DMS153 (cell line): ENCODE measurements around the gene WSCD2.
A peak's percentile ranks its signal among the peaks of the same experiment; 100 is the strongest.

Source experiments
- DNase-seq: peaks from one replicate; lab custom pipeline; 2025; lab: John Stamatoyannopoulos, UW

WSCD2 gene

GRCh38 chr12:108235985-108236263 lies 106.8 kb downstream of the WSCD2 start:
- no peak for DNase-seq

GRCh38 chr12:108236366-108236765 lies 107.3 kb downstream of the WSCD2 start:
- DNase-seq = no peak

- DNase-seq = no peak
Observed at GRCh38 chr12:108237272-108237671, 108.2 kb downstream of the WSCD2 start.

- DNase-seq = no peak
Observed at GRCh38 chr12:108238474-108238873, 109.4 kb downstream of the WSCD2 start.

GRCh38 chr12:108239378-108239777 lies 110.3 kb downstream of the WSCD2 start:
- no peak for DNase-seq

- no peak for DNase-seq
Observed at GRCh38 chr12:108240027-108240785, 111.1 kb downstream of the WSCD2 start.

- DNase-seq = no peak
Observed at GRCh38 chr12:108240928-108241327, 111.8 kb downstream of the WSCD2 start.

GRCh38 chr12:108241986-108242703 lies 113.1 kb downstream of the WSCD2 start:
- no peak for DNase-seq

GRCh38 chr12:108247130-108247529 lies 118.0 kb downstream of the WSCD2 start:
- no peak for DNase-seq

GRCh38 chr12:108248011-108248410 lies 118.9 kb downstream of the WSCD2 start:
- no peak for DNase-seq

GRCh38 chr12:108252523-108252922 lies 123.4 kb downstream of the WSCD2 start:
- no peak for DNase-seq

GRCh38 chr12:108253540-108253939 lies 124.5 kb downstream of the WSCD2 start:
- peak; percentile 15 for DNase-seq

GRCh38 chr12:108254030-108254429 lies 124.9 kb downstream of the WSCD2 start:
- DNase-seq = no peak

- DNase-seq = no peak
Observed at GRCh38 chr12:108254517-108255251, 125.6 kb downstream of the WSCD2 start.

- no peak for DNase-seq
Observed at GRCh38 chr12:108255252-108255602, 126.1 kb downstream of the WSCD2 start.

GRCh38 chr12:108257004-108257403 lies 127.9 kb downstream of the WSCD2 start:
- no peak for DNase-seq

- DNase-seq = no peak
Observed at GRCh38 chr12:108257610-108258106, 128.6 kb downstream of the WSCD2 start.

GRCh38 chr12:108260039-108260438 lies 131.0 kb downstream of the WSCD2 start:
- no peak for DNase-seq

GRCh38 chr12:108260969-108261368 lies 131.9 kb downstream of the WSCD2 start:
- DNase-seq = no peak

- DNase-seq = no peak
Observed at GRCh38 chr12:108265505-108265904, 136.4 kb downstream of the WSCD2 start.

- DNase-seq = no peak
Observed at GRCh38 chr12:108266131-108266530, 137.0 kb downstream of the WSCD2 start.

GRCh38 chr12:108267450-108267849 lies 138.4 kb downstream of the WSCD2 start:
- DNase-seq = no peak

GRCh38 chr12:108268397-108268796 lies 139.3 kb downstream of the WSCD2 start:
- DNase-seq = no peak
